Lower lobe of right lung (tissue), 2 donors: ENCODE results near the gene INTS6L. TPM values are rescaled to one million over a fixed set of nuclear protein-coding genes. Genes with fewer than 3 reads are reported as not detected.

Experiments
- ATAC-seq, 2 donors: fragments of 200-7000 bp; cut with Tn5 transposase; one replicate each; pipeline ENCODE4 v1.9.1; 2020 to 2022; ENCODE audit warnings: mild to moderate bottlenecking in 2 of 2, moderate library complexity in 2 of 2
- DNase-seq: peaks from one replicate; pipeline ENCODE4 v3.0.0-alpha.2; 2020
- H3K27ac ChIP-seq: fragments of 200-600 bp; one replicate; pipeline ENCODE4 v1.8.0; 2022
- H3K27me3 ChIP-seq: fragments of 200-600 bp; one replicate; pipeline ENCODE4 v1.8.0; 2022; ENCODE audit warnings: low read depth
- H3K36me3 ChIP-seq: fragments of 200-600 bp; one replicate; pipeline ENCODE4 v1.8.0; 2022; ENCODE audit warnings: mild to moderate bottlenecking
- H3K4me1 ChIP-seq: fragments of 200-600 bp; one replicate; pipeline ENCODE4 v1.8.0; 2022
- H3K4me3 ChIP-seq: fragments of 200-600 bp; one replicate; pipeline ENCODE4 v1.8.0; 2022; ENCODE audit warnings: mild to moderate bottlenecking
- H3K9me3 ChIP-seq: fragments of 200-600 bp; one replicate; pipeline ENCODE4 v1.8.0; 2022
- intact Hi-C: fragments of 100-400 bp; cut with DNase I; formaldehyde crosslinking; loops from one replicate; pipeline ENCODE4 v1.11.0; 2022
- total RNA-seq: library from RNA; stranded (reverse); fragmentation: NEBNext Ultra II Directional; extraction: Animal tissue kit (Norgen Biotek cat#: 25700); gene quantifications from one replicate; pipeline ENCODE4 v1.2.1, GENCODE V29; 2021
- TF ChIP-seq, protein P1 (sequence below): fragments of 200-600 bp; IDR thresholded peaks from one replicate; pipeline ENCODE4 v1.8.0; 2022; ENCODE audit warnings: antibody characterized with exemption, mild to moderate bottlenecking
- donor health status: DM: no; HTN: yes; CAD: no; lungs with severe emphysema.

INTS6L gene
- total RNA-seq, 1 donor from 2014 or later: 6.9 TPM

DNA sequence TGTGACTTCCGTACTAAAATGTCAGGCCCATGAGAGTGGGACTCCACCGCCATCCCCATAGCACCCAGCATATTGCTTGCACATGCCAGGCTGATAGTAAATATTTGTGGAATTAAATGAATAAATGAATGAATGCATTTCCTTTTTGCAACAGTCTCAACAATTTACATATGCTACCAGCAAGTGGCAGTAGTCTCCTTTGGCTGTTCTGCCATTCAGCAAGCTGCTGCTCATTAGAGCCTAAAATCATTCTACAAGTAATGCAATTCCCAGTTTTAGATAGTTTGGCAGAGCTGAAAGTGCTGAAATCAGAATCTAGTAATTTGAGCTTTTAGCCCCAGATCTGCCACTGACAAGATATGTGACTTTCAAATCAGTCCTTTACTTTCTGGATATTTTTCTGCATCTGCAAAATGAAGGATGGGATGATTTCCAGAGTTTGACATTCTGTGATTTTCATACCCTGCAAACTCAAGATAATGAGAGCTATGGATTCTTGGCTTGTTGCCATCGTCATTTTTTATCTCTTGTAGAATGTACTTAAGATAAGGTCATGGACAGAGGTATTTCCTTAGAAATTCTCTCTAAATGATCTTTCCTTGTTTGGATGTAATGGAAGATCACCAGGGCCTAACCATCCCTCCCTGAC, 35.7 kb upstream of the INTS6L start:
- TF ChIP-seq, protein P1, sequence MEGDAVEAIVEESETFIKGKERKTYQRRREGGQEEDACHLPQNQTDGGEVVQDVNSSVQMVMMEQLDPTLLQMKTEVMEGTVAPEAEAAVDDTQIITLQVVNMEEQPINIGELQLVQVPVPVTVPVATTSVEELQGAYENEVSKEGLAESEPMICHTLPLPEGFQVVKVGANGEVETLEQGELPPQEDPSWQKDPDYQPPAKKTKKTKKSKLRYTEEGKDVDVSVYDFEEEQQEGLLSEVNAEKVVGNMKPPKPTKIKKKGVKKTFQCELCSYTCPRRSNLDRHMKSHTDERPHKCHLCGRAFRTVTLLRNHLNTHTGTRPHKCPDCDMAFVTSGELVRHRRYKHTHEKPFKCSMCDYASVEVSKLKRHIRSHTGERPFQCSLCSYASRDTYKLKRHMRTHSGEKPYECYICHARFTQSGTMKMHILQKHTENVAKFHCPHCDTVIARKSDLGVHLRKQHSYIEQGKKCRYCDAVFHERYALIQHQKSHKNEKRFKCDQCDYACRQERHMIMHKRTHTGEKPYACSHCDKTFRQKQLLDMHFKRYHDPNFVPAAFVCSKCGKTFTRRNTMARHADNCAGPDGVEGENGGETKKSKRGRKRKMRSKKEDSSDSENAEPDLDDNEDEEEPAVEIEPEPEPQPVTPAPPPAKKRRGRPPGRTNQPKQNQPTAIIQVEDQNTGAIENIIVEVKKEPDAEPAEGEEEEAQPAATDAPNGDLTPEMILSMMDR: peak; percentile 53
- no peak overlapping the region for H3K27ac ChIP-seq
- no peak for DNase-seq
- no peaks in the 10 kb centered on the region for H3K4me1 ChIP-seq
- H3K27me3 ChIP-seq: no peaks in the 10 kb centered on the region
- no peaks in the 10 kb centered on the region for H3K36me3 ChIP-seq
- H3K4me3 ChIP-seq: no peak overlapping the region
- ATAC-seq: no peak
- no peaks in the 10 kb centered on the region for H3K9me3 ChIP-seq
- intact Hi-C loops: no loop called here

DNA sequence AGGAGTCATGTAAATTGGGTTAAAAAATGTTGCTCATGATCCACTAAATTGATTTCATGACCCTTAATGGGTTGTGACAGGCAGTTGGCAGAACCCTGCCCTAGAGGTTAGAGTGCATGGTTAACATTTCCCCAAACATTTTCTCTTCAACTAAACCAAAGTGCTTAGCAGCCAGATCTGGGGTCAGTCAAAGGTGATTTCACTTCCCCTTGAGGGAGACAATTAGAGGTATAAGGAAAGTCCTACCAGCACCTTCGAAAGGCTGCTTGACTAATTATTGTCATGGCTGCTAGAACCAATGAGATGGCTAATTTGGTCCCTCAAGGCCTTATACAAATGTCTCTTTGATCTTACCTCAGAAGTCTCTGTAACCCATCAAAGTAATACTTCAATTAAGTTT, 30.9 kb upstream of the INTS6L start:
- Histone ChIP-seq H3K36me3 (no peaks in the 10 kb centered on the region), H3K4me3 (no peak overlapping the region), H3K27ac (no peak overlapping the region), H3K4me1 (no peaks in the 10 kb centered on the region), H3K27me3 (no peaks in the 10 kb centered on the region), H3K9me3 (no peaks in the 10 kb centered on the region)
- intact Hi-C loops: no loop called here
- TF ChIP-seq, protein P1: no peak
- ATAC-seq (no peak), DNase-seq (no peak)

DNA sequence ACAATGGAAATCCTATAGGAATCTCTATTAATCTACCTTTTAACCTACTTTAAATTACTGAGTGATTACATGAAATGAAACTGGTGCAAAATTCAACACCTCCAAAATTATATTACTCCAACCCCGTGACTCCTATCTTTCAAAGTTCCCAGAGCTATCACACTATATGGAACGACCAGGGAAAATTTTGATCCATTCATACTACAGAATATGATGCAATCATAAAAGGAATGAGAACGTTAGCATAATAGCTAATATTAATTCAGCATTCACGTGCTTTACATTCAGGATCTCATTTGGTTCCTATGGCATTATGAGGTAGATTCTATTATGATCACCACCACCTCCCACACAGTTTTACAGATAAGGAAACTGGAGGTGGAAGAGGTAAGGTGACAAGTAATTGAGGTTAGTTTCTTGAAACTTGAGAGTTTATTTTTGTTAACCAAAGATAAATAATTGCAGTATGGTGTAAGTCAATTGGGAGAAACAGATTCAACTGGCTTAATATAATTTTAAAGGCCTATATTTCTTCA, 29.4 kb upstream of the INTS6L start:
- no peak overlapping the region for H3K4me3 ChIP-seq
- no peaks in the 10 kb centered on the region for H3K4me1 ChIP-seq
- no peak overlapping the region for H3K27ac ChIP-seq
- H3K27me3 ChIP-seq: no peaks in the 10 kb centered on the region
- no peak for DNase-seq
- TF ChIP-seq, protein P1: no peak
- H3K9me3 ChIP-seq: no peaks in the 10 kb centered on the region
- no peak for ATAC-seq
- no peaks in the 10 kb centered on the region for H3K36me3 ChIP-seq
- intact Hi-C loops: no loop called here

DNA sequence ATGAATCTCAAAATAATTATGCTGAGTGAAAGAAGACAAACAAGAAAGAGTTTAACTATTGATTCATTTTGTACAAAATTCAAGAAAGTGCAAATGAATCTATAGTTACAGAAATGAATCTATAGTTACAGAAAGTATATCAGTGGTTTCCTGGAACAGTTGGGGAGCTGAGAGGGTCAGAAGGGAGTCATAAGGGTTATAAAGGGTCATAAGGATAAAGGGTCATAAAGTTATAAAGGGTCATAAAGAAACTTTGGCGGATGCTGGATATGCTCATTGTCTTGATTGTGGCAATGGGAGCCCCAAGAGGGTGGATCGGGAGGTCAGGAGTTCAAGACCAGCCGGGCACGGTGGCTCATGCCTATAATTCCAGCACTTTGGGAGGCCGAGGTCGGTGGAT, 26.0 kb upstream of the INTS6L start:
- ATAC-seq: no peak
- Histone ChIP-seq H3K4me1 (no peaks in the 10 kb centered on the region), H3K36me3 (no peaks in the 10 kb centered on the region), H3K9me3 (no peaks in the 10 kb centered on the region), H3K4me3 (no peak overlapping the region), H3K27ac (no peak overlapping the region), H3K27me3 (no peaks in the 10 kb centered on the region)
- TF ChIP-seq, protein P1: no peak
- intact Hi-C loops: no loop called here
- DNase-seq: no peak

DNA sequence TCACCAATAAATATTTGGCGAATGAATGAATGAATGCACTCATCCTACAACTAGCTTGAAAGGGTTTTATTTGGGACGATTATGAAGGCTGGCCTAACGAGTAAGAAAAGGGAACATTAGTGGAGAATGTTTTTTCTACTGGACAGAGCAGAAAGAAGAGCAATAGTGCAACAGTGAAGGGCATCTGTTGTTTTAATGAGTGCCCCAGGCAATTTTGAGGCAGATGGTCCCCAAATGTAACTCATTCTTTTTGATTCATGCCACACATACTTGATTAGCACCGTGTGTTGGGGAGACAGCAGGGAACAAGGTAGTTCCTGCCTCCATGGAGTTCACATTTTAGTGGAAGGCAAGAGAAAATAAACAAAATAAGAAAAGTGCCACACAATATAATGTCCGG, 22.7 kb upstream of the INTS6L start:
- H3K9me3 ChIP-seq: no peaks in the 10 kb centered on the region
- intact Hi-C loops: no loop called here
- no peak overlapping the region for H3K27ac ChIP-seq
- DNase-seq (no peak), ATAC-seq (no peak)
- H3K4me3 ChIP-seq: no peak overlapping the region
- TF ChIP-seq, protein P1: no peak
- no peaks in the 10 kb centered on the region for H3K4me1 ChIP-seq
- no peaks in the 10 kb centered on the region for H3K27me3 ChIP-seq
- no peaks in the 10 kb centered on the region for H3K36me3 ChIP-seq
